Measurements from ENCODE around the gene SLC16A2. TPM values are rescaled to one million over a fixed set of nuclear protein-coding genes. Genes with fewer than 3 reads are reported as not detected.
A peak's percentile ranks its signal among the peaks of the same experiment; 100 is the strongest.

Gene SLC16A2
- total RNA-seq: 21.3 and 22.9 TPM in 2 replicates
- long read RNA-seq, partial matches to known transcripts: 16 of 16 reads
- long read RNA-seq, other reads (novel, unspliced or antisense): 0 of 16 reads

DNA sequence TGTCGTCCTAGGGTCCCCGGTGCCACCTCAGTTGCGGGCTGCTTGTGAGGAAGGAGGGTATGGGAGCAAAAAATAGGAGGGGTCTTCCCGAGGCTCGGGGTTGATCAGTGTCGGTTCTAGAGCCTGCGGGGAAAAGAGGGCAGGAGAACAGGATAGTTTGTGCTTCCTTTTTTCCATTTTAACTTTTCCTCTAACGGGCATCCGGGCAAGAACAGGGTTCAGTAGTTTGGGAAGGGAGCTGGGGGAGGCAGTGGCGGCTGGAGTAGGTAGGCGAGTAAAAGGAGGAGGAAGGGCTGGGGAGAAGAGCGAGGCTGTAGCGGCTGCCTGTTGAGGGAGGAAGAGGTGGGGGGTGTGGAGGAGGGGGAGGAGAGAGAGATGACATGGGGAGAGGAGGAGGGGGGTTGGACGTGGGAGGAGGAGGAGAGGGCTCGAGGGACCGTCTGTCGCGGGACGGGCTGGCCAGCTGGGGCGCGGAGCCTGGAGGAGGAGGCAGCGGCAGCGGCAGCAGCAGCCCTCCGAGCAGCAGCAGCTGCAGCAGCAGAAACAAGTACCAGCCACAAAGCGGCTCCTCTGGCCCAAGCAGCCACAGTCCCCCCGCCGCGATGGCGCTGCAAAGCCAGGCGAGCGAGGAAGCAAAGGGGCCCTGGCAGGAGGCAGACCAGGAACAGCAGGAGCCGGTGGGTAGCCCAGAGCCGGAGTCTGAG lies at the start of gene SLC16A2:
SLC16A2 (plus strand) TSS at position 458 of the 704 bp plus-strand sequence; CDS start at position 603, 145 bp downstream.
- TF ChIP-seq, protein P1, sequence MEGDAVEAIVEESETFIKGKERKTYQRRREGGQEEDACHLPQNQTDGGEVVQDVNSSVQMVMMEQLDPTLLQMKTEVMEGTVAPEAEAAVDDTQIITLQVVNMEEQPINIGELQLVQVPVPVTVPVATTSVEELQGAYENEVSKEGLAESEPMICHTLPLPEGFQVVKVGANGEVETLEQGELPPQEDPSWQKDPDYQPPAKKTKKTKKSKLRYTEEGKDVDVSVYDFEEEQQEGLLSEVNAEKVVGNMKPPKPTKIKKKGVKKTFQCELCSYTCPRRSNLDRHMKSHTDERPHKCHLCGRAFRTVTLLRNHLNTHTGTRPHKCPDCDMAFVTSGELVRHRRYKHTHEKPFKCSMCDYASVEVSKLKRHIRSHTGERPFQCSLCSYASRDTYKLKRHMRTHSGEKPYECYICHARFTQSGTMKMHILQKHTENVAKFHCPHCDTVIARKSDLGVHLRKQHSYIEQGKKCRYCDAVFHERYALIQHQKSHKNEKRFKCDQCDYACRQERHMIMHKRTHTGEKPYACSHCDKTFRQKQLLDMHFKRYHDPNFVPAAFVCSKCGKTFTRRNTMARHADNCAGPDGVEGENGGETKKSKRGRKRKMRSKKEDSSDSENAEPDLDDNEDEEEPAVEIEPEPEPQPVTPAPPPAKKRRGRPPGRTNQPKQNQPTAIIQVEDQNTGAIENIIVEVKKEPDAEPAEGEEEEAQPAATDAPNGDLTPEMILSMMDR (IDR thresholded peaks at IDR 0.05): no peak
- peak; percentile 91 for DNase-seq (ENCODE audit: extremely low spot score, unreplicated experiment)
- Mint-ChIP-seq H3K4me3 (ENCODE audit: unreplicated experiment) (peak within 1 kb of the TSS; percentile 80), H3K9me3 (ENCODE audit: unreplicated experiment) (peaks cover 3% of the 10 kb centered on the region), H3K27ac (ENCODE audit: unreplicated experiment) (peak within 1 kb of the TSS; percentile 93), H3K36me3 (ENCODE audit: unreplicated experiment) (no peaks in the 10 kb centered on the region), H3K27me3 (ENCODE audit: unreplicated experiment) (no peaks in the 10 kb centered on the region), H3K4me1 (ENCODE audit: unreplicated experiment) (peaks cover 26% of the 10 kb centered on the region)

DNA sequence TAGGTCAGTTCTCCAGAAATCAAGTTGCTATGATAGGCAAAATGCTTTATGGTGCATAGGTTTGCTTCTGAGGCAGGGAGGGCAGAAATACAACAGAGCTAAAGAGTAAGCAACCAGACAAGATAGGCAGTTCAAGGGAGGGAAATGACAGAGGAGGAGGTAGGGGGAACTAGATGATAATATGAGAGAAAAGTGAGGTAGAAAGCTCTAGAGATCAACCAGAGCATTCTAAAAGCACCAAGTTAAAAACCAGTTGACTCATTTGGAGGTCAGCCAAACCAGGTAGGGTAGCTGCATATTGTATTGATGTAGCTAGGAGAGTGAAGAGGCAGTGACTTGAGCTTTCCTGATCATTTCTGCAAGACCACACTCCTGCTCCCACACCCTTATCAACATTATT lies 49.0 kb upstream of the SLC16A2 start:
- peaks cover 19% of the 10 kb centered on the region for H3K9me3 Mint-ChIP-seq (ENCODE audit: unreplicated experiment)
- no peaks in the 10 kb centered on the region for H3K36me3 Mint-ChIP-seq (ENCODE audit: unreplicated experiment)
- DNase-seq (ENCODE audit: extremely low spot score, unreplicated experiment): no peak
- TF ChIP-seq, protein P1 (IDR thresholded peaks at IDR 0.05): no peak
- H3K4me1 Mint-ChIP-seq (ENCODE audit: unreplicated experiment): no peaks in the 10 kb centered on the region
- H3K4me3 Mint-ChIP-seq (ENCODE audit: unreplicated experiment): no peak overlapping the region
- no peak overlapping the region for H3K27ac Mint-ChIP-seq (ENCODE audit: unreplicated experiment)
- H3K27me3 Mint-ChIP-seq (ENCODE audit: unreplicated experiment): peaks cover 26% of the 10 kb centered on the region

DNA sequence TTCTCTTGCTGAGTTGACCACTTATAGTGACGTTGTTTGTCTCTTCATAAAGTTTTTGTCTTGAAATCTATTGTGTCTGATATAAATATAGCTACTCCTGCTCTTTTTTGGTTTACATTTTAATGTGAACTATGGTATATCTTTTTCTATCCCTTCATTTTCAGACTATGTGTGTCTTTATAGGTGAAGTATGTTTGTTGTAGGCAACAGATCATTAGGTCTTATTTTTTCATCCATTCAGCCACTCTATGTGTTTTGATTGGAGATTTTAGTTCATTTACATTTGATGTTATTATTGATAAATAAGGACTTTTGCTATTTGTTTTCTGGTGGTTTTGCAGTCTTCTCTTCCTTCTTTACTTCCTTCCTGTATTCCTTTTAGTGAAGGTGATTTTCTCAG lies 44.0 kb upstream of the SLC16A2 start:
- DNase-seq (ENCODE audit: extremely low spot score, unreplicated experiment): no peak
- Mint-ChIP-seq H3K4me1 (ENCODE audit: unreplicated experiment) (no peaks in the 10 kb centered on the region), H3K36me3 (ENCODE audit: unreplicated experiment) (no peaks in the 10 kb centered on the region), H3K27ac (ENCODE audit: unreplicated experiment) (no peak overlapping the region), H3K27me3 (ENCODE audit: unreplicated experiment) (peaks cover 21% of the 10 kb centered on the region), H3K9me3 (ENCODE audit: unreplicated experiment) (peaks cover 16% of the 10 kb centered on the region), H3K4me3 (ENCODE audit: unreplicated experiment) (no peak overlapping the region)
- TF ChIP-seq, protein P1 (IDR thresholded peaks at IDR 0.05): no peak

DNA sequence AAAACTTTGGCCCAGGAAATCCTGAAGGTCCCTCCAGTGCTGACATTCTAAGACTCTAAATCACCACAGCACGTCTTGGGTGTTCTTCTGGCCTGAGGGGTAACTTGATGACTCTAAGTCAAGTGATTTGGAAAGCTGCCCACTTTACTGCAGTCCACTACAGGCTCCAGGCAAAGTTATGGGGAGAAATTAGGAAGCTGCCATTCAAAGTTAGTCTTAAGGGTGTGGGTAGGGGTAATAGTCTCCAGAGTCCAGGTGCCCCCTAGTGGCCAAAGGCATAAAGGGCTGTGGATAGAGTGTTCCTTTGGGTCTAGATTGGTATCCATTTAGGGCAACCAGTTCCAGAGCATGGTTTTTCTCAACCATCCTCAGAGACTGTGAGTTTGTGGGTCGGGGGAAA lies 38.7 kb upstream of the SLC16A2 start:
- TF ChIP-seq, protein P1 (IDR thresholded peaks at IDR 0.05): peak; percentile 70
- Mint-ChIP-seq H3K4me3 (ENCODE audit: unreplicated experiment) (no peak overlapping the region), H3K36me3 (ENCODE audit: unreplicated experiment) (no peaks in the 10 kb centered on the region), H3K4me1 (ENCODE audit: unreplicated experiment) (peaks cover 2% of the 10 kb centered on the region), H3K27me3 (ENCODE audit: unreplicated experiment) (peaks cover 4% of the 10 kb centered on the region), H3K27ac (ENCODE audit: unreplicated experiment) (no peak overlapping the region), H3K9me3 (ENCODE audit: unreplicated experiment) (peaks cover 5% of the 10 kb centered on the region)
- peak; percentile 87 for DNase-seq (ENCODE audit: extremely low spot score, unreplicated experiment)

DNA sequence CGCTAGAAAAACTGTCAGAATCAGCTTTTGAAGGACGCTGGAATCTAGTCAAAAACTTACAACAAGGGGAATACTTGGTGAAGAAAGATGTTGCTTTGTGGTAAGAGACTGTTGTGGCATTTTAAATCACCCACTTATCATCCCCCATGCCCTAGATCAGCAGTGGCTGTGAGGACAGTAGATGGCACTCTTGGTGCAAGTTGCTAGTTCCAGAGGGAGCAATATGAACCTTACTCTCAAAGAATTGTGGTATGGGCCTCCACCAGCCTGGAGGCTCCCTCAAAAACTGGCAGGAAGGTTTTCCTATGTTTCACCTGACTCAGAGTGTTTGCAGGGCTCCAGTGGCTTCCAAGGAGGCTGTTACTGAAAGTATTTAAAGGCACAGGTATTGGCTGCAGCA lies 37.7 kb upstream of the SLC16A2 start:
- DNase-seq (ENCODE audit: extremely low spot score, unreplicated experiment): no peak
- Mint-ChIP-seq H3K27ac (ENCODE audit: unreplicated experiment) (no peak overlapping the region), H3K36me3 (ENCODE audit: unreplicated experiment) (no peaks in the 10 kb centered on the region), H3K4me3 (ENCODE audit: unreplicated experiment) (no peak overlapping the region), H3K27me3 (ENCODE audit: unreplicated experiment) (peaks cover 4% of the 10 kb centered on the region), H3K9me3 (ENCODE audit: unreplicated experiment) (peaks cover 6% of the 10 kb centered on the region), H3K4me1 (ENCODE audit: unreplicated experiment) (peaks cover 2% of the 10 kb centered on the region)
- TF ChIP-seq, protein P1 (IDR thresholded peaks at IDR 0.05): peak; percentile 66
